ENCODE data around the gene CPNE1. TPM values are rescaled to one million over a fixed set of nuclear protein-coding genes. Genes with fewer than 3 reads are reported as not detected.

Gene CPNE1
- total RNA-seq, 3 donors from 2014 or later, result 41.1 to 135 (median 117) TPM

DNA sequence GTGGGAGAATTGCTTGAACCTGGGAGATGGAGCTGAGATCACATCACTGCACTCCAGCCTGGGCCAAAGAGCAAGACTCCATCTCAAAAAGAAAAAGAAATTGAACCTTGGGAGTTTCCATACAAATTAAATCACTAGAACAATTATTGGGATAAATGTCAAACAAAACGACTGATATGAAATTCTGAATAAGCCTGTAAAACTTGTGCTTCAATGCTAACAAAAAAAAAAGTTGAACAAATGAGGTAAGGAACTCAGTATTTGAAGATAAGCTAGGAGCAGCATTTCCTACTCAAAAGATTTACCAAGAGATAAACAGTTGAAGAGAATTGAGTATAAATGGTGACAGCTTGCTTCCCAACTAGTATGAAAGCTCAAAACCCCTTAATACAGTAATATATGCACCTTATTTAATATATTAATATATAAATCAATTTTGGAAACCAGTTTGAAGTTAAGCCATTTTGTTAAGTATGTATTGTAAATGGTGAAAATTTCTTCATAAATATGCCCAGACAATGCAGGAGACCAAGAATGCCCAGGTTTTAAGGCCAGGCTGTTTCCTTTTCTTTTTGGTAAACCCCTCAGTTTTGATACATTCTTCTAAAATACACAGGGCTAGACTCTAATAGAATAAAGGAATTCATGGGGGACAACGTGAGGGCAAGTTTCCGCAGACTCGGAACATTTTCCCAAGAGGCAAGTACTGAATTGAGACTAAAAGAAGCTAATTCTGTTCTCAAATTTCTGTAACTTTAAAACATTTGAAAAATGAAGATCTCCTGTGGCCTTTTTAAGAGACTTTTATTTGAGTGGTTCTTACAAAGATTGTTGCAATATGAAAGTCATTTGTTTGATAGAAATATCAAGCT, 38.4 kb upstream of the CPNE1 start:
- H3K27ac ChIP-seq, result no peak overlapping the region
- intact Hi-C loops (cut with DNase I; ENCODE audit: low total_unique reads), result no loop called here

DNA sequence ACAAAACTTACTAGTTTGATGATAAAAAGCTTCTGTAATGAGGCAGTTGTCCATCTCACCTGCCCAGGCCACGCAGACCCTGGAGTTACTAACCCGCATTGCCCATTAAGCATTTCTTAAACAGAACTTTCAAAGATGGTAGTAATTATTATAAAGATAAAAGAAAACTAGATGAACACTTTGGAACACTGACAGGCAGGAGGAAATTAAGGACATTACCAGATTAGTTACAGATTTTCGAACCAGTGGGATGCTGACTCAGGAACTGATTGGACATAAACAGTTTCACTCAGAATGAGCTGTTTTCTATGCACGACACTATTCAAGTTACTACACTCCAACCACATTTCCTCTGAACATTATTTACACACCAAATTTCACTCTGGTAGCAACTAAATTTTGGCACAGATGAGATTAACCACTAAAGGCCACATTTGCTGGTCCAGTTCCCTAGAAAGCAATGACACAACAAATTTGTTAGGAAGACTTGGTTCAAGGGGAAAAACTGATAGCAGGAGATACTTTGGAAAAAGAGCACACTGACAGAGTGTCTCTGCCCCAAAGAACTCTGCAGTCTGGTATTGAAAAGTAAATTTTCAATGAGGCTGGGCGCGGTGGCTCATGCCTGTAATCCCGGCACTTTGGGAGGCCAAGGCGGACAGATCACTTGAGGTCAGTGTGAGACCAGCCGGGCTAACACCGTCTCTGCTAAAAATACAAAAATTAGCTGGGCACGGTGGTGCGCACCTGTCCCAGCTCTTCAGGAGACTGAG, 37.5 kb upstream of the CPNE1 start:
- Histone ChIP-seq H3K4me1 (peaks cover 5 to 6% of the 10 kb centered on the region in 2 donors), H3K27me3 (no peaks in the 10 kb centered on the region), H3K4me3 (no peak overlapping the region), H3K36me3 (peaks cover 5% of the 10 kb centered on the region), H3K9me3 (no peaks in the 10 kb centered on the region), H3K27ac (peak overlapping the region in 1 of 2 donors; percentile 5)
- intact Hi-C loops (cut with DNase I; ENCODE audit: low total_unique reads), result no loop called here
- DNase-seq (ENCODE audit: low spot score in 2 of 2), result no peak
- TF ChIP-seq, protein P1, sequence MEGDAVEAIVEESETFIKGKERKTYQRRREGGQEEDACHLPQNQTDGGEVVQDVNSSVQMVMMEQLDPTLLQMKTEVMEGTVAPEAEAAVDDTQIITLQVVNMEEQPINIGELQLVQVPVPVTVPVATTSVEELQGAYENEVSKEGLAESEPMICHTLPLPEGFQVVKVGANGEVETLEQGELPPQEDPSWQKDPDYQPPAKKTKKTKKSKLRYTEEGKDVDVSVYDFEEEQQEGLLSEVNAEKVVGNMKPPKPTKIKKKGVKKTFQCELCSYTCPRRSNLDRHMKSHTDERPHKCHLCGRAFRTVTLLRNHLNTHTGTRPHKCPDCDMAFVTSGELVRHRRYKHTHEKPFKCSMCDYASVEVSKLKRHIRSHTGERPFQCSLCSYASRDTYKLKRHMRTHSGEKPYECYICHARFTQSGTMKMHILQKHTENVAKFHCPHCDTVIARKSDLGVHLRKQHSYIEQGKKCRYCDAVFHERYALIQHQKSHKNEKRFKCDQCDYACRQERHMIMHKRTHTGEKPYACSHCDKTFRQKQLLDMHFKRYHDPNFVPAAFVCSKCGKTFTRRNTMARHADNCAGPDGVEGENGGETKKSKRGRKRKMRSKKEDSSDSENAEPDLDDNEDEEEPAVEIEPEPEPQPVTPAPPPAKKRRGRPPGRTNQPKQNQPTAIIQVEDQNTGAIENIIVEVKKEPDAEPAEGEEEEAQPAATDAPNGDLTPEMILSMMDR (IDR thresholded peaks at IDR 0.05), result no peak
- no peak for TF ChIP-seq POLR2A (IDR thresholded peaks at IDR 0.05)
- TF ChIP-seq POLR2AphosphoS5 (IDR thresholded peaks at IDR 0.05), result no peak

More for the DNA sequence above, 38.4 kb upstream of the CPNE1 start:
- no peak overlapping the region for H3K4me3 ChIP-seq
- no peaks in the 10 kb centered on the region for H3K27me3 ChIP-seq
- H3K36me3 ChIP-seq, result peaks cover 5% of the 10 kb centered on the region
- no peaks in the 10 kb centered on the region for H3K9me3 ChIP-seq
- no peak for DNase-seq (ENCODE audit: low spot score in 2 of 2)
- peaks cover 3 to 5% of the 10 kb centered on the region in 2 donors for H3K4me1 ChIP-seq
- TF ChIP-seq, protein P1 (IDR thresholded peaks at IDR 0.05), result no peak
- TF ChIP-seq POLR2A (IDR thresholded peaks at IDR 0.05) (no peak), POLR2AphosphoS5 (IDR thresholded peaks at IDR 0.05) (no peak)

GRCh38 chr20:35700625-35701148, 36.0 kb upstream of the CPNE1 start:
- H3K27me3 ChIP-seq, result no peaks in the 10 kb centered on the region
- intact Hi-C loops (cut with DNase I; ENCODE audit: low total_unique reads), result no loop called here
- H3K4me3 ChIP-seq, result no peak overlapping the region
- no peaks in the 10 kb centered on the region for H3K9me3 ChIP-seq
- TF ChIP-seq POLR2AphosphoS5 (IDR thresholded peaks at IDR 0.05) (no peak), POLR2A (IDR thresholded peaks at IDR 0.05) (no peak)
- peaks cover 5% of the 10 kb centered on the region for H3K36me3 ChIP-seq
- DNase-seq (ENCODE audit: low spot score in 2 of 2), result no peak
- H3K27ac ChIP-seq, result peak overlapping the region; percentile 25 to 97
- peaks cover 5 to 6% of the 10 kb centered on the region in 2 donors for H3K4me1 ChIP-seq

DNA sequence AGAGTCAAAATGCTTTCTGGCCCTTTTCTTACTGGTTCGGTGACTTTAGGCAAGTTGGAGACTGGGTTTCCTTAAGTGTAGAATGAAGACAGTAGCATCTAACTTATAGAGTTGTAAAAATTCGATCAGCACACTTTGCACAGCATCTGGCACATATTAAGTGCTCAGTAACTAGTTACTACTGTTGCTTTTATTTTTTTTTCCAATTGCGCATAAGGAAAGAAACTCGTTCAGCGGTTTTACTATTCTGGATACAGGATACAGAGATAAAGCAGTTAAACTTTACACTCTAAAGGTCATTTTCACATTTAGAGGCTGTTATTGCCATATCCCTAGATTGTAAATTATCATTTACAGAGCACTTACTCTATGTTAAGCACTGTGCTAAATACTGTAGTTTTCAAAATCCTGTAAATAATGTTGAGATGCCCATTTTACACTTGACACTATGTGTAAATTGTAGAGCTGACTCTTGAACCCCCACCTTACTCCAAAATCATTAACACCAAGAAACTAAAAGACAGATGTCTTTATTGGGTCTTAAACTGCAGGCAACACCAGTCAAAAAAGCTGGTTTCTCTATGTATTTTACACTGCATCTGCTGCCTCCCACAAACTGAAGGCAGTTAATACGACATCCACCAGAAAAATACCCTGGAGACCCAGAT, 35.4 kb upstream of the CPNE1 start:
- H3K9me3 ChIP-seq, result no peaks in the 10 kb centered on the region
- peaks cover 5% of the 10 kb centered on the region for H3K36me3 ChIP-seq
- intact Hi-C loops (cut with DNase I; ENCODE audit: low total_unique reads), result no loop called here
- H3K27me3 ChIP-seq, result no peaks in the 10 kb centered on the region
- peak overlapping the region; percentile 83 to 99 (median 96) for H3K4me3 ChIP-seq
- H3K27ac ChIP-seq, result peak overlapping the region; percentile 93 to 97
- DNase-seq (ENCODE audit: low spot score in 2 of 2), result no peak
- no peak for TF ChIP-seq POLR2AphosphoS5 (IDR thresholded peaks at IDR 0.05)
- TF ChIP-seq, protein P1 (IDR thresholded peaks at IDR 0.05), result no peak
- no peak for TF ChIP-seq POLR2A (IDR thresholded peaks at IDR 0.05)
- H3K4me1 ChIP-seq, result peaks cover 5 to 6% of the 10 kb centered on the region in 2 donors
